ENCODE results near the gene CDH8. TPM values are rescaled to one million over a fixed set of nuclear protein-coding genes. Genes with fewer than 3 reads are reported as not detected.
"Not testable (repeated sequence)": the region's sequence is repeated elsewhere in the genome, so short reads cannot be mapped to it uniquely, and the experiment has no call there.

CDH8 gene
- total RNA-seq, 1 donor from 2014 or later, result 5.6 TPM

- peak; percentile 10 for DNase-seq
Observed at GRCh38 chr16:61862221-61863155, 173.8 kb downstream of the CDH8 start.

- DNase-seq, result no peak
Observed at GRCh38 chr16:61858988-61859387, 177.2 kb downstream of the CDH8 start.

- DNase-seq, result no peak
Observed at GRCh38 chr16:61842666-61843065, 193.6 kb downstream of the CDH8 start.

DNA sequence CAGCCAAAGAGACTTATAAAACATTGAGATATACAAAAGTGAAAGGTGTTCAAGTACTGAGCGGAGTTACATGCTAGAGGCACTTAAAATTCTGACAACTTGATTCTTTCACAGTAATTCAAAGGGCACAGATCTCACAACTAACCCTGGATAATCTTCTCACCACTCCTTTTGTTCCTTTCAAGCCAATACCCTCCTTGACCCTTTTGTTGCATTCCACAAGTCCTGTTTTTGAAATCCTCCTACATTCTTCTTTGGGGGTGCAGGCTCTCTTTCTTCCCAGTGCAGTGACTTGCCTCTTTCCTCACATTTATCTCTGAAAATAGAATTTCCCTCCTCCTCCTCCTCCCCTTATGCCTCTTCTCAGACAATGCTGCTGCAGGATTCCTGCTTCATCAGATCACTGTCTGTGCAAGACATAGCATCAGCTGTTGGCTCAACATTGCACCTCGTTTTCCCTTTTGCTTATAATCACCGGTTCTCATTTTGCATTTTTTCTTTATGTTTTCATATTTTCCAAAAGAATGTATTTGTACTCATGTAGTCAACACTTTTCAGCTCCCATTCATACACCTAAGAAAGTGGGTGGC, 199.3 kb downstream of the CDH8 start:
- no peak for DNase-seq

DNA sequence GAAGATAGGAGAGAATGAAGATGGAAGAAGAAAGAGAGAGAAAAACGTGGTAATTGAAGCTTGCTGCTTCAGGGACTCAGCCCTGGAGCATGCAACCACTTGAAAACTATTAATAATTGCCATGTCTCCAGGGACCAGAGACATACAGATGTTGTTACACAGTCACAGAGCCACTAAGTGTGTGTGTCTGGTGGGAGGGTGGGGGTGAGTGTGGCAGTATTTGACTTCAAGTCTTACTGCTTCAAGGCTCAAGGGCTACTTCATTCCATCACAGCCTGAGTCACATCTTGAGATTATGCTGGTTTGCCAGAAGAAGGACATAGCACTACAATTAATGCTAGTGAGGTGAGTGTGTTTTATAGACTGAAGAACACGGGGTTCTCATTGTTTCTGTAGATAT, 202.2 kb downstream of the CDH8 start:
- no peak for DNase-seq

DNA sequence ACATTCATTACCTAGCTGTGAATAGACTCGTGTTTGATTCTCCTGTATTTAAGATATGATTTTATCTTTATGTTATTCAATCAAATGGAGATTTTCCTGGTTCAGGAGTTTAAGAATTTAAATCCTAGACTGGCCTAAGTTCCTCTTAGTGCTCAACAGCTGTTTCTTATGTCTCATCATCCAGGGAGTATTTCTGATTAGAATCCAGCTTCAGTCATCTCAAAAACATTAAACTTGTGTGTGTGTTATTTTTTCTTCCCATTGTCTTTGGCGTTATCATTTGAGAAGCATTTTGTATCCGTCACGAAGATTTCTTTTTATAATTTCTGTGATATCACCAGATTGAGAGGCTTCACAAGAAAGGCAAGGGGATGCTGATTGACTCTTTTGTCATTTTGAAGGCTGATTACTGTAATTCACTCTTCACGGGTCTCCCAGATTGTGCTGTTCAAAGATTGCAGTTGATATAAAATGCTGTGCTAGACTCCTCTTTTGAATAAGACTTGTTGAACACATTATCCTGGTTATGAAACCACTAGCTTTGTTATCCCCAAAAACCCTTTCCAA, 204.8 kb downstream of the CDH8 start:
- DNase-seq, result no peak

DNA sequence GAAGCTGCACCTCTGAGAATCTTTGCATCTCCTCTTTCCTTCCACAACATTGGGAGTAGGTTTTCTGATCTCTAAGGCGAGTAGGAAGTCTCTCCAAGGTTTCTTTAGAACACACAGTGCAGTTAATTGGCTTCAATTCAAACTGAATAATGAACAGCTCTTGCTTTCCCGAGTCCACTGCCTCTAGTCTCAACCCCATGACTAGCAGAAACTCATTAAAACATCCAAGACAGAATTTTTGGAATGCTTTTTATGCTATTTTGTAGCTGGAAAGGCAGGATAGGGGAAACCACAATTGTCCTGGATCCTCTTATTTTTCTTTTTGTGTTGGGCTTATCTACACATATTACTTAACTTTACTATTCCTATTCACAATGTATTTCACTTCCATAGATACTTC, 206.6 kb downstream of the CDH8 start:
- DNase-seq, result no peak

GRCh38 chr16:61823326-61823725, 212.9 kb downstream of the CDH8 start:
- no peak for DNase-seq

DNA sequence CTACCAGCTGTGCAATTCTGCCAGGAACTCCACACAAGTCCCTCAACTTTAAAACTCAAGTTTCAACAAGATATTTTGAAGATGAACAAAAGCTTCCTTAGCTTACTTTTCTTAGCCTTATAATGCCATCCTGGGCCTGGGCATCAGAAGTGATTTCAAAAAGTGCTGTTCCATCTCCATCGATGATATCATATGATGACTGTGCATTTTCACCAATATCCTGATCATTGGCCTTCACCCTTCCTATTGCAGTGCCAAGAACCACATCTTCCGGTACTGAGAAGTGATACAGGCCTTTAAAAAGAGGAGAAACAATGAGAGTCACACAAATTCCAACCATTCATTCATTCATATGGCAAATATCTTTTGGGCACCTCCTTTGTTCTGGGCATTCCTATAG, 215.4 kb downstream of the CDH8 start:
- no peak for DNase-seq

- DNase-seq, result no peak
Observed at GRCh38 chr16:61820398-61820797, 215.8 kb downstream of the CDH8 start.

GRCh38 chr16:61818850-61819249, 217.4 kb downstream of the CDH8 start:
- DNase-seq, result no peak

- no peak for DNase-seq
Observed at GRCh38 chr16:61817583-61818278, 218.5 kb downstream of the CDH8 start.

DNA sequence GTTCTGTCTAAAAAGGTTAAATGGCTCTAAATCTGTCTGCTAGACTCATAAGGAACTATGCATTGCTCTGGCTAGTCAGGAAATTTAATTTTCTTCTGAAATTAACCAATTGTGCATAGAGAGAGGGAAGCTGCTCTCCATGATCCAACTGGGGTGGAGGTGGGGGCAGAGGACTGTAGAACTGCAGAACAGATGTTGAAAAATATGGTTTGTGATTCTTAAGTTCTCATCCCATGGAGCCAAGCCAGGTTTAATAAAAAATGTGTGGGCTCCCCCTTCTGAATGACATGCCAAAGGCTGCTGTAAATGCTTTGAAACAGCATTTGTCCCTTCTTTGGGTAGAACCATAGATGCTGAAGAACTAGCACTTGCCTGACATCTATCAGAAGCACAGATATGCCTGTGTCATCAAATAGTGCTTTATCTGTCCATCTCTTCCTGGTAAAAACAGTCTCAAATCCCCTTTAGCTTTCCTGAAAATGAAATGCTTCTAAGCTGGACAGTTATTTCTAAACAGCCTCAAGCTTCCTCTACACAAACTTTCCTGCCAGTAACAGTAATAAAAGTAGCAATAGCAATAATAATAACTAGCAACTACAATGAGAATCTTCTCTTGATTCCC, 221.4 kb downstream of the CDH8 start:
- peak; percentile 15 for DNase-seq

DNA sequence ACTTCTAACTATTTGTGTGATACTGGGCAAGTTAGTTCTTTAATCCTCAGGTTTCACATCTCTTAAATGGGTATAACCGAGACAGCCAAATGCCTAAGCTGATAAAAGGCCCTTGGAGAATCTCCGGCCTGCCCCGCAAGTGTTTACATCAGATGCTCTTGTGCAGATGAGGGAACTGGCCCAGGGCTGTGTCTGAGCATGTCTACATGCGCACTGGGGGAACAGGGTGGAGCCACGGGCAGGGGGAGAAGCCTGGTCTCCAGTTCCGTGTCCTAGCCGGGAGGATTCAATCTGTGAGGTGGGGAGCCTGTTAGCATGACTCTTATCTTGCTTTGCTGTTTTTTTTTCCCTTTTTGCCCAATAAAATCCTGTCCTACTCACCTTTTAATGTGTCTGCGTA, 222.9 kb downstream of the CDH8 start:
- no peak for DNase-seq

DNA sequence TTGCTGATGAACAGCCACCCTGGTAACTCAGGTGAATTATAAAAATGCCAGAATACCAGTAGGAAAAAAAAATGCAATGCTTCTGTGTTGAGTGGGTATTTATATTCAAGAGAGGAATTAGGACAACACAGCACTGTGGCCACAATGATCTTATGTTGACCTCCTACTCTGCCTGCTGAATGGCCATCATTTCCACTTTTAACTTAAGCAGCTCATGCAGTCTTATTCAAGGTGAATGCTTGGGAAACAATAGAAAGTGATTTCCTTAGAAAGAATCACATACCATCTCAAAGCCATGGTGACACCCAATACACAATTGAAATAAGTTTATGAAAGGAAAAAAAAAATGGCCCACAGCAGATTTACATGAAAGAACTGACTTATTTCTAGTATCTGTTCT, 224.0 kb downstream of the CDH8 start:
- DNase-seq, result no peak

GRCh38 chr16:61807551-61807950, 228.7 kb downstream of the CDH8 start:
- no peak for DNase-seq

- DNase-seq, result not testable (repeated sequence)
Observed at GRCh38 chr16:61801217-61801616, 235.0 kb downstream of the CDH8 start.

DNA sequence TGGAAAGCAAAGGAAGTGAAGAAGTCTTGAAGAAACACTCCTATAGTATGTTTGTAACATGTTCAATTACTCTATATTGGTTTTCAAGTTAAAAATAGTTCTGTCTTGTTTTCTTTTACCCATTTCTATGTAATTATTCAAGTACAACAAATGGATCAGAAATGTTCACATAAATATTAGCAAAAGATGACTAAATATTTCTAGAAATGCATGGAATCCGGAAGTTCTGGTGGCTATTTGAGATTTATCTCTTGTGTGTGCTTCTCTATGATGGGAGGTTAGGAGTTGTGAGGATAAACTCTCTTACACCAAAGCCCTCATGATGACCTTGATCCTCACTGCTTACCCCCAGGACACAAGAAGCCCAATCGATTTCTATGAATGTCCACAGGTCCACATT, 237.5 kb downstream of the CDH8 start:
- DNase-seq, result no peak

- no peak for DNase-seq
Observed at GRCh38 chr16:61797961-61798507, 238.2 kb downstream of the CDH8 start.

DNA sequence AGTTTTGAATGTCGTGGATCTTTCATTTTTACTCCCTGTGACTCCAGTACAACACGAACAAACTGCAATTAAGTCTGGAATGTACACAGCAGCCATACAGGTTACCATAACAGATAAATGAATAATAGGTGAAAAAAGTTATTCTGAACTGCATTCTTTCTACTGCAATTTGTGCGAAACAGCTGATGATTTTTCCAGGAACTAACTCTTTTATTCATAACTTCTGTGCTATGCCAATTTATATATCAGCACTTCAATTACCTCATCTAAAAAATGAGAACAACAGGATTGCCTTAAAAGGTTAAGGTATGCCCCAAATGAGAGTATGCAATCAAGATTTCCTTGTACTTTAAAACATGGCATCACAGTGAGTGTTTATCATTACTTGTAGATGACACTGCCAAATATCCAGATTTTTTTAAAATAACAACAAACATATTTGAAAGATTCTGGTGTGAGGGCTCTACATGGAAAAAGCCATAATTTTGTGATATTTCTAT, 238.9 kb downstream of the CDH8 start:
- DNase-seq, result no peak

- no peak for DNase-seq
Observed at GRCh38 chr16:61792194-61792909, 243.9 kb downstream of the CDH8 start.

Measured in skin of body (tissue), 2 donors.